OCI-LY7 (cell line): ENCODE data around the gene PRICKLE2. TPM values are rescaled to one million over a fixed set of nuclear protein-coding genes. Genes with fewer than 3 reads are reported as not detected.

Source experiments
- BruUV-seq: library from RNA; stranded (reverse); fragments of 400-500 nt; replicated peaks from 2 replicates; lab custom pipeline; 2021; lab: Mats Ljungman, UMichigan
- CTCF ChIA-PET: fragments of 300-600 bp; sonication (Branson Sonifier 250); formaldehyde crosslinking; loops from one replicate; lab custom pipeline; 2022; ENCODE audit warnings: antibody characterized with exemption; ENCODE audit not compliant: unreplicated experiment; lab: Charles Lee
- POLR2A ChIA-PET: fragments of 300-600 bp; sonication (Branson Sonifier 250); formaldehyde crosslinking; loops from one replicate; lab custom pipeline; 2022; ENCODE audit warnings: antibody characterized with exemption; lab: Charles Lee
- DNase-seq: peaks from one replicate; pipeline ENCODE4 v3.0.0-alpha.2; 2015; ENCODE audit warnings: low spot score
- H2AFZ ChIP-seq: fragments of 200-600 bp; sonication (generic), shearing (Covaris generic); 2 replicates; pipeline ENCODE4 v1.6.1; 2014; ENCODE audit warnings: mild to moderate bottlenecking, antibody characterized with exemption, low read length, moderate library complexity
- H3K27ac ChIP-seq: fragments of 200-600 bp; sonication (generic); 2 replicates; pipeline ENCODE4 v1.5.1; 2014; ENCODE audit warnings: mixed run types, low read depth, mild to moderate bottlenecking, moderate library complexity, low read length, inconsistent platforms; ENCODE audit not compliant: poor library complexity, severe bottlenecking
- H3K36me3 ChIP-seq: fragments of 200-600 bp; sonication (generic); 2 replicates; pipeline ENCODE4 v1.6.1; 2014; ENCODE audit warnings: mild to moderate bottlenecking, antibody characterized with exemption, low read length, moderate library complexity, mixed read lengths; ENCODE audit not compliant: insufficient read depth
- H3K4me1 ChIP-seq: fragments of 200-600 bp; sonication (generic); 2 replicates; pipeline ENCODE4 v1.5.1; 2014; ENCODE audit warnings: mild to moderate bottlenecking, low read length; ENCODE audit not compliant: insufficient read depth, poor library complexity, severe bottlenecking
- H3K4me2 ChIP-seq: fragments of 200-600 bp; sonication (generic); 2 replicates; pipeline ENCODE4 v1.6.1; 2014; ENCODE audit warnings: mild to moderate bottlenecking, low read length
- H3K4me3 ChIP-seq: fragments of 200-600 bp; sonication (generic); 2 replicates; pipeline ENCODE4 v1.5.1; 2014; ENCODE audit warnings: mild to moderate bottlenecking, low read depth, low read length; ENCODE audit not compliant: poor library complexity, severe bottlenecking
- H3K79me2 ChIP-seq: fragments of 200-600 bp; sonication (generic); 2 replicates; pipeline ENCODE4 v1.6.1; 2016; ENCODE audit warnings: low read depth, mild to moderate bottlenecking, low read length, moderate library complexity, mixed read lengths; ENCODE audit not compliant: insufficient read depth
- H3K9me2 ChIP-seq: fragments of 200-600 bp; sonication (generic); 2 replicates; pipeline ENCODE4 v1.6.1; 2016; ENCODE audit warnings: mild to moderate bottlenecking, low read length, mixed read lengths; ENCODE audit not compliant: insufficient read depth
- H3K9me3 ChIP-seq: fragments of 200-600 bp; sonication (generic); 2 replicates; pipeline ENCODE4 v1.6.1; 2014; ENCODE audit warnings: mild to moderate bottlenecking, mixed run types, low read length, mixed read lengths
- H4K20me1 ChIP-seq: fragments of 200-600 bp; sonication (generic); 2 replicates; pipeline ENCODE4 v1.6.1; 2014; ENCODE audit warnings: mild to moderate bottlenecking, antibody characterized with exemption, low read length, moderate library complexity, mixed read lengths; ENCODE audit not compliant: insufficient read depth
- EZH2phosphoT487 ChIP-seq: fragments of 200-600 bp; sonication (generic); IDR thresholded peaks from 2 replicates; pipeline ENCODE4 v1.6.1; 2018; ENCODE audit warnings: low read depth, borderline replicate concordance, mild to moderate bottlenecking, mixed run types, antibody characterized with exemption, low read length, moderate library complexity, mixed read lengths
- intact Hi-C: fragments of 100-400 bp; cut with micrococcal nuclease; formaldehyde crosslinking; loops from one replicate; pipeline ENCODE4 v1.10.0; 2022; ENCODE audit not compliant: unreplicated experiment
- total RNA-seq, 2 experiments: library from RNA; depleted of rRNA in 1 of 2; stranded (reverse); fragments of >200 nt in 1 of 2; shearing (Covaris generic) in 1 of 2; gene quantifications; 2 replicates each; pipeline ENCODE4 v1.2.3, GENCODE V29; 2014 to 2022
- TF ChIP-seq, protein P1 (sequence below): fragments of 200-600 bp; sonication (generic); conservative IDR thresholded peaks from 2 replicates; pipeline ENCODE4 v1.5.1; 2014; ENCODE audit warnings: mild to moderate bottlenecking, antibody characterized with exemption, low read length, moderate library complexity, mixed read lengths

Gene PRICKLE2
- total RNA-seq, 2 experiments from 2014 or later: 2.0 to 3.9 TPM

DNA sequence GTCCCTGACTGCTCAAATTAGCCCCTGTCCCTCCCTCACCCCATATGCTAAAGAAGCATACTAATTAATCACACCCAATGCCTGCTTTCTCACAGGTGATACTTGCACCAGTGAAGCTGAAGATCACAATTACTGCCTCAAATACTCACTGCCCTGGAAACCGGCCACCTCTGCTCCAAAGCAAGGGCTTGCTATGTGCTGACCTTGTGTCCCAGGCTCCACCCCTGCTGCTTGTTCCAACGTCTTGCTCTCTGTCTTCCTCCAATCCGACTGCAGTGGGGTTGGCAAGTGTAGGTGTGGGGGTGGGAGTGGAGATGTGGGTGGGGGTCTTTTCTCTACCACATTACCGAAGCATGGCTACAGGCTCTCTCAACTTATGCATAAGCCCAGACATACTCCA lies 146.3 kb downstream of the PRICKLE2 start:
- Histone ChIP-seq H3K27ac (no peak overlapping the region), H3K4me2 (no peak overlapping the region), H2AFZ (no peak overlapping the region), H3K4me3 (no peak overlapping the region), H3K9me3 (no peaks in the 10 kb centered on the region), H3K36me3 (no peaks in the 10 kb centered on the region), H4K20me1 (no peaks in the 10 kb centered on the region), H3K4me1 (no peaks in the 10 kb centered on the region), H3K79me2 (no peaks in the 10 kb centered on the region), H3K9me2 (no peaks in the 10 kb centered on the region)
- DNase-seq: no peak
- TF ChIP-seq, protein P1, sequence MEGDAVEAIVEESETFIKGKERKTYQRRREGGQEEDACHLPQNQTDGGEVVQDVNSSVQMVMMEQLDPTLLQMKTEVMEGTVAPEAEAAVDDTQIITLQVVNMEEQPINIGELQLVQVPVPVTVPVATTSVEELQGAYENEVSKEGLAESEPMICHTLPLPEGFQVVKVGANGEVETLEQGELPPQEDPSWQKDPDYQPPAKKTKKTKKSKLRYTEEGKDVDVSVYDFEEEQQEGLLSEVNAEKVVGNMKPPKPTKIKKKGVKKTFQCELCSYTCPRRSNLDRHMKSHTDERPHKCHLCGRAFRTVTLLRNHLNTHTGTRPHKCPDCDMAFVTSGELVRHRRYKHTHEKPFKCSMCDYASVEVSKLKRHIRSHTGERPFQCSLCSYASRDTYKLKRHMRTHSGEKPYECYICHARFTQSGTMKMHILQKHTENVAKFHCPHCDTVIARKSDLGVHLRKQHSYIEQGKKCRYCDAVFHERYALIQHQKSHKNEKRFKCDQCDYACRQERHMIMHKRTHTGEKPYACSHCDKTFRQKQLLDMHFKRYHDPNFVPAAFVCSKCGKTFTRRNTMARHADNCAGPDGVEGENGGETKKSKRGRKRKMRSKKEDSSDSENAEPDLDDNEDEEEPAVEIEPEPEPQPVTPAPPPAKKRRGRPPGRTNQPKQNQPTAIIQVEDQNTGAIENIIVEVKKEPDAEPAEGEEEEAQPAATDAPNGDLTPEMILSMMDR: no peak
- no peak for TF ChIP-seq EZH2phosphoT487
- intact Hi-C loops: no loop called here
- ChIA-PET CTCF (no interaction called here), POLR2A (no interaction called here)
- BruUV-seq: no TSS peak

DNA sequence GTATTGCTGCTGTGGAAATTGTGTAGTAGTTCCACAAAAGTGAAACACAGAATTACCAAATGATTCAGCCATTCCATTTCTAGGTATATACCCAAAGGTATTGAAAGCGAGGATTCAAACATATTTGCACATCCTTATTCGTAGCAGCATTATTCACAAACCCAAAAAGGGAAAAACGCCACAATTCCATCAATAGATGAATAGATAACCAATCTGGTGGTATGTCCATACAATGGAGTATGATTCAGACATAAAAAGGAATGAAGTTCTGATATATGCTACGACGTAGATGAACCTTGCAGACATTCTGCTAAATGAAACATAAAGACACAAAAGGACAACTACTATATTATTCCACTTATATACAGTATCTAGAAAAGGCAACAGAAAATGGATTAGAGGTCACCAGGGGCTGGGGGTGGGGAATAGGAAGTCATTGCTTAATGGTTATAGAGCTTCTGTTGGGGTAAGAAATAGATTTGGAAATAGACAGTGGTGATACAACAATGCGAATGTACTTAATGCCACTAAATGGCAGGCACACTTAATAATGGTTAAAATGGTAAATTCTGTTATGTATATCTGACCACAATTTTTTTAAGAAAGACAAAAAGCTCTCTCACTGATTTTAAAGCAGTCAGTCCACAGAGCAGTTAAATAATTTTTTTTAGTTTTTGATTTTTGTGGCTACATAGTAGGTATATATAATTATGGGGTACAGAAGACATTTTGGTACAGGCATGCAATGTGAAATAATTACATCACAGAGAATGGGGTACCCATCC lies 150.2 kb downstream of the PRICKLE2 start:
- no peak overlapping the region for H3K27ac ChIP-seq
- H3K79me2 ChIP-seq: no peaks in the 10 kb centered on the region
- H4K20me1 ChIP-seq: no peaks in the 10 kb centered on the region
- POLR2A ChIA-PET: no interaction called here
- H3K9me3 ChIP-seq: no peaks in the 10 kb centered on the region
- no TSS peak for BruUV-seq
- no peaks in the 10 kb centered on the region for H3K4me1 ChIP-seq
- TF ChIP-seq, protein P1: no peak
- TF ChIP-seq EZH2phosphoT487: no peak
- H2AFZ ChIP-seq: no peak overlapping the region
- H3K9me2 ChIP-seq: no peaks in the 10 kb centered on the region
- H3K4me3 ChIP-seq: no peak overlapping the region
- intact Hi-C loops: no loop called here
- H3K36me3 ChIP-seq: no peaks in the 10 kb centered on the region
- H3K4me2 ChIP-seq: no peak overlapping the region
- CTCF ChIA-PET: no interaction called here
- no peak for DNase-seq

DNA sequence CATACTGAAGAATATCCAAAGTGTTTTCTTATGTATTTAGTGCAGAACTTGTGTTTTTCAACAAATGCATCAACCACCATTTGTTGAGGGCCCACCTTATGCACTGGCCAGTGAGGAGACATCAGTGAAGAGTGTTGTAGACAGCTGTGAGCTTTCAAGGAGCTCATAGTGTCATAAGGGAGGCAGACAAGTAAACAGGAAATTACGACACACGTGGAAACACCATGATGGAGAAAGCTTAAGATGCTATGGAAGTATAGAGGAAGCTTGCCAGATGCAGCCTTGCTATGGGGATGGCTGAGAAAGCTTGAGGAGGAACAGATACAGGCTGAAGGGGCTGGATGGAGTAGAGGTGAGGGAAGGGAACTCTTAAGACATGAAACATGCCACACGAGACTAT lies 151.2 kb downstream of the PRICKLE2 start:
- TF ChIP-seq, protein P1: no peak
- TF ChIP-seq EZH2phosphoT487: no peak
- intact Hi-C loops: no loop called here
- H3K79me2 ChIP-seq: no peaks in the 10 kb centered on the region
- no peaks in the 10 kb centered on the region for H3K4me1 ChIP-seq
- POLR2A ChIA-PET: no interaction called here
- H3K9me2 ChIP-seq: no peaks in the 10 kb centered on the region
- no peak overlapping the region for H3K4me3 ChIP-seq
- H3K36me3 ChIP-seq: no peaks in the 10 kb centered on the region
- no peak for DNase-seq
- CTCF ChIA-PET: no interaction called here
- no peak overlapping the region for H2AFZ ChIP-seq
- H3K4me2 ChIP-seq: no peak overlapping the region
- BruUV-seq: no TSS peak
- no peak overlapping the region for H3K27ac ChIP-seq
- no peaks in the 10 kb centered on the region for H4K20me1 ChIP-seq
- H3K9me3 ChIP-seq: no peaks in the 10 kb centered on the region
